Peyer's patch (tissue), 4 donors: ENCODE results near the gene VRK2.

Source experiments
- CTCF ChIP-seq, 6 experiments: fragments of 450-650 bp in 4 of 6; fragments of 200-600 bp in 2 of 6; sonication (generic) in 1 of 6; IDR thresholded peaks; one replicate each; pipeline ENCODE4 v1.5.1; 2017 to 2019; ENCODE audit warnings: antibody characterized with exemption in 6 of 6, mild to moderate bottlenecking in 3 of 6, moderate library complexity in 1 of 6
- POLR2A ChIP-seq, 2 donors: fragments of 450-650 bp; IDR thresholded peaks; one replicate each; pipeline ENCODE4 v1.5.1; 2017; ENCODE audit warnings: antibody characterized with exemption in 2 of 2, mild to moderate bottlenecking in 2 of 2, moderate library complexity in 2 of 2

GRCh38 chr2:58206785-58207184 lies 160.2 kb downstream of the VRK2 start:
- TF ChIP-seq CTCF (IDR thresholded peaks at IDR 0.05) (no peak), POLR2A (IDR thresholded peaks at IDR 0.05) (no peak)
